ENCODE measurements around the gene HMGN1.

- TF ChIP-seq EZH2 (IDR thresholded peaks at IDR 0.05; ENCODE audit: borderline replicate concordance, low read depth, low read length, severe bottlenecking), result no peak
- TF ChIP-seq, protein P1, sequence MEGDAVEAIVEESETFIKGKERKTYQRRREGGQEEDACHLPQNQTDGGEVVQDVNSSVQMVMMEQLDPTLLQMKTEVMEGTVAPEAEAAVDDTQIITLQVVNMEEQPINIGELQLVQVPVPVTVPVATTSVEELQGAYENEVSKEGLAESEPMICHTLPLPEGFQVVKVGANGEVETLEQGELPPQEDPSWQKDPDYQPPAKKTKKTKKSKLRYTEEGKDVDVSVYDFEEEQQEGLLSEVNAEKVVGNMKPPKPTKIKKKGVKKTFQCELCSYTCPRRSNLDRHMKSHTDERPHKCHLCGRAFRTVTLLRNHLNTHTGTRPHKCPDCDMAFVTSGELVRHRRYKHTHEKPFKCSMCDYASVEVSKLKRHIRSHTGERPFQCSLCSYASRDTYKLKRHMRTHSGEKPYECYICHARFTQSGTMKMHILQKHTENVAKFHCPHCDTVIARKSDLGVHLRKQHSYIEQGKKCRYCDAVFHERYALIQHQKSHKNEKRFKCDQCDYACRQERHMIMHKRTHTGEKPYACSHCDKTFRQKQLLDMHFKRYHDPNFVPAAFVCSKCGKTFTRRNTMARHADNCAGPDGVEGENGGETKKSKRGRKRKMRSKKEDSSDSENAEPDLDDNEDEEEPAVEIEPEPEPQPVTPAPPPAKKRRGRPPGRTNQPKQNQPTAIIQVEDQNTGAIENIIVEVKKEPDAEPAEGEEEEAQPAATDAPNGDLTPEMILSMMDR (IDR thresholded peaks at IDR 0.05; ENCODE audit: borderline replicate concordance, extremely low read depth, low read length, poor library complexity, severe bottlenecking), result no peak
Measured at GRCh38 chr21:39313042-39313570, 35.8 kb downstream of the HMGN1 start.

Measured in DND-41 (cell line).